Endodermal cell (in vitro differentiated cells): ENCODE measurements around the gene CACHD1. TPM values are rescaled to one million over a fixed set of nuclear protein-coding genes. Genes with fewer than 3 reads are reported as not detected.

Experiments used
- DNase-seq: peaks from one replicate; pipeline ENCODE4 v3.0.0-alpha.2; 2017
- H3K27ac ChIP-seq: 2 replicates; pipeline ENCODE4 v1.5.1; 2013; ENCODE audit warnings: mild to moderate bottlenecking, low read depth, low read length, moderate library complexity
- H3K27me3 ChIP-seq: 2 replicates; pipeline ENCODE4 v1.6.1; 2013; ENCODE audit warnings: mild to moderate bottlenecking, low read length, moderate library complexity; ENCODE audit not compliant: insufficient read depth, control insufficient read depth, poor library complexity, severe bottlenecking
- H3K36me3 ChIP-seq: 2 replicates; pipeline ENCODE4 v1.7.0; 2013; ENCODE audit warnings: mild to moderate bottlenecking, low read length, moderate library complexity; ENCODE audit not compliant: control insufficient read depth, insufficient read depth
- H3K4me1 ChIP-seq: one replicate; pipeline ENCODE4 v1.7.0; 2013; ENCODE audit warnings: low read length; ENCODE audit not compliant: control insufficient read depth, insufficient read depth
- H3K4me3 ChIP-seq: 2 replicates; pipeline ENCODE4 v1.5.1; 2013; ENCODE audit warnings: mild to moderate bottlenecking, low read length, moderate library complexity
- H3K9ac ChIP-seq: 2 replicates; pipeline ENCODE4 v1.6.1; 2013; ENCODE audit warnings: mild to moderate bottlenecking, low read length, moderate library complexity; ENCODE audit not compliant: poor library complexity, severe bottlenecking; ENCODE audit errors: extremely low read depth
- H3K9me3 ChIP-seq: 2 replicates; pipeline ENCODE4 v1.6.1; 2013; ENCODE audit warnings: mild to moderate bottlenecking, low read length, moderate library complexity; ENCODE audit not compliant: control insufficient read depth
- H3K27ac Mint-ChIP-seq: 2 replicates; pipeline ENCODE4 v1.8.0; 2020; ENCODE audit warnings: mixed read lengths
- H3K27me3 Mint-ChIP-seq: 2 replicates; pipeline ENCODE4 v1.8.0; 2021; ENCODE audit warnings: mild to moderate bottlenecking, mixed read lengths; ENCODE audit not compliant: insufficient read depth
- H3K36me3 Mint-ChIP-seq: 2 replicates; pipeline ENCODE4 v1.8.0; 2020; ENCODE audit warnings: low read depth, mixed read lengths
- H3K4me1 Mint-ChIP-seq: 2 replicates; pipeline ENCODE4 v1.8.0; 2020; ENCODE audit warnings: mixed read lengths
- H3K4me3 Mint-ChIP-seq: 2 replicates; pipeline ENCODE4 v1.8.0; 2020; ENCODE audit warnings: mild to moderate bottlenecking, moderate library complexity, mixed read lengths
- H3K9me3 Mint-ChIP-seq: 2 replicates; pipeline ENCODE4 v1.8.0; 2020; ENCODE audit warnings: mild to moderate bottlenecking, mixed read lengths
- CTCF ChIP-seq: fragments of 200-600 bp; sonication (generic); conservative IDR thresholded peaks from 2 replicates; pipeline ENCODE4 v1.5.0; 2021; ENCODE audit warnings: antibody characterized with exemption, mild to moderate bottlenecking
- WGBS, 2 experiments: methylation state at CpG; one replicate each; pipeline versions ENCODE4 v1.1.5 to v1.1.7; 2013; ENCODE audit warnings: missing lambda C conversion rate in 2 of 2, mixed read lengths in 1 of 2; ENCODE audit not compliant: insufficient coverage in 1 of 2, insufficient read length in 1 of 2; 5-methylcytosine and 5-hydroxymethylcytosine counted together
- total RNA-seq, 2 donors: library from RNA; stranded (reverse); fragmentation: NEBNext Ultra II Directional in 1 of 2; extraction: Animal tissue kit (Norgen Biotek cat#: 25700) in 1 of 2; gene quantifications; 2 replicates in 1 of 2; 3 replicates in 1 of 2; pipeline ENCODE4 v1.2.1, GENCODE V29; 2021

CACHD1 gene
- total RNA-seq, 2 donors from 2014 or later, result 29.2 to 40.7 TPM

GRCh38 chr1:64493831-64494230 is 23.9 kb downstream of the CACHD1 start:
- no peaks in the 10 kb centered on the region for H3K9me3 Mint-ChIP-seq
- no peak overlapping the region for H3K9ac ChIP-seq
- H3K4me3 Mint-ChIP-seq, result peak overlapping the region; percentile 21
- H3K36me3 ChIP-seq, result no peaks in the 10 kb centered on the region
- peaks cover 49% of the 10 kb centered on the region for H3K27me3 Mint-ChIP-seq
- H3K4me1 ChIP-seq, result peaks cover 14% of the 10 kb centered on the region
- no peaks in the 10 kb centered on the region for H3K9me3 ChIP-seq
- H3K4me3 ChIP-seq, result peak overlapping the region; percentile 31
- H3K36me3 Mint-ChIP-seq, result peaks cover 5% of the 10 kb centered on the region
- H3K4me1 Mint-ChIP-seq, result peaks cover 63% of the 10 kb centered on the region
- no peak for TF ChIP-seq CTCF
- peak; percentile 97 for DNase-seq
- H3K27ac ChIP-seq, result peak overlapping the region; percentile 90
- H3K27ac Mint-ChIP-seq, result peak overlapping the region; percentile 65
- H3K27me3 ChIP-seq, result peaks cover 51% of the 10 kb centered on the region
- WGBS, 2 experiments, result 3% methylated on average over 6 of the region's 6 CpGs; no CpG with 5 or more reads in 1 of the 2 experiments

- 30 to 42% methylated on average over 2 of the region's 2 CpGs for WGBS, 2 experiments
- no peak for TF ChIP-seq CTCF
- H3K36me3 Mint-ChIP-seq, result peaks cover 8% of the 10 kb centered on the region
- Histone ChIP-seq H3K36me3 (no peaks in the 10 kb centered on the region), H3K9me3 (no peaks in the 10 kb centered on the region), H3K4me3 (no peak overlapping the region), H3K4me1 (peaks cover 14% of the 10 kb centered on the region), H3K9ac (no peak overlapping the region), H3K27ac (peak overlapping the region; percentile 90), H3K27me3 (peaks cover 53% of the 10 kb centered on the region)
- H3K9me3 Mint-ChIP-seq, result no peaks in the 10 kb centered on the region
- no peak overlapping the region for H3K27ac Mint-ChIP-seq
- H3K4me1 Mint-ChIP-seq, result peaks cover 54% of the 10 kb centered on the region
- H3K27me3 Mint-ChIP-seq, result peaks cover 52% of the 10 kb centered on the region
- DNase-seq, result no peak
- H3K4me3 Mint-ChIP-seq, result no peak overlapping the region
Observed at GRCh38 chr1:64494659-64495058, 24.7 kb downstream of the CACHD1 start.

- 44 to 50% methylated on average over 1 of the region's 1 CpG for WGBS, 2 experiments
- peaks cover 14% of the 10 kb centered on the region for H3K4me1 ChIP-seq
- H3K9ac ChIP-seq, result no peak overlapping the region
- Mint-ChIP-seq H3K27me3 (peaks cover 52% of the 10 kb centered on the region), H3K9me3 (no peaks in the 10 kb centered on the region), H3K4me1 (peaks cover 48% of the 10 kb centered on the region), H3K27ac (no peak overlapping the region), H3K4me3 (no peak overlapping the region), H3K36me3 (peaks cover 12% of the 10 kb centered on the region)
- DNase-seq, result no peak
- H3K36me3 ChIP-seq, result no peaks in the 10 kb centered on the region
- H3K9me3 ChIP-seq, result no peaks in the 10 kb centered on the region
- H3K27ac ChIP-seq, result no peak overlapping the region
- no peak for TF ChIP-seq CTCF
- H3K27me3 ChIP-seq, result peaks cover 53% of the 10 kb centered on the region
- no peak overlapping the region for H3K4me3 ChIP-seq
Observed at GRCh38 chr1:64495878-64496277, 25.9 kb downstream of the CACHD1 start.
